Hepatocyte (in vitro differentiated cells): ENCODE measurements around the gene MRGPRX1. TPM values are rescaled to one million over a fixed set of nuclear protein-coding genes. Genes with fewer than 3 reads are reported as not detected.

Source experiments
- DNase-seq: peaks from one replicate; pipeline ENCODE4 v3.0.0-alpha.2; 2016; ENCODE audit warnings: low spot score
- H2AFZ ChIP-seq: fragments of 200-600 bp; sonication (generic); 2 replicates; pipeline ENCODE4 v1.6.0; 2016; ENCODE audit warnings: antibody characterized with exemption, mild to moderate bottlenecking
- H3K27ac ChIP-seq: fragments of 200-600 bp; sonication (generic); 2 replicates; pipeline ENCODE4 v1.5.1; 2016; ENCODE audit warnings: mild to moderate bottlenecking
- H3K27me3 ChIP-seq: fragments of 200-600 bp; sonication (generic); 2 replicates; pipeline ENCODE4 v1.6.1; 2016
- H3K36me3 ChIP-seq: fragments of 200-600 bp; sonication (generic); replicated peaks from 2 replicates; pipeline ENCODE4 v1.5.1; 2016; ENCODE audit warnings: low read depth; ENCODE audit not compliant: insufficient read depth
- H3K4me1 ChIP-seq: fragments of 200-600 bp; sonication (generic); 2 replicates; pipeline ENCODE4 v1.5.1; 2016; ENCODE audit warnings: mild to moderate bottlenecking, moderate library complexity; ENCODE audit not compliant: insufficient read depth
- H3K4me2 ChIP-seq: fragments of 200-600 bp; sonication (generic); 2 replicates; pipeline ENCODE4 v1.6.0; 2016
- H3K4me3 ChIP-seq: fragments of 200-600 bp; sonication (generic); 2 replicates; pipeline ENCODE4 v1.5.1; 2016; ENCODE audit warnings: mild to moderate bottlenecking
- H3K79me2 ChIP-seq: fragments of 200-600 bp; sonication (generic); 2 replicates; pipeline ENCODE4 v1.6.0; 2017; ENCODE audit warnings: mild to moderate bottlenecking
- H3K9me2 ChIP-seq: fragments of 200-600 bp; sonication (generic); replicated peaks from 2 replicates; pipeline ENCODE4 v1.6.0; 2017; ENCODE audit warnings: mild to moderate bottlenecking; ENCODE audit not compliant: insufficient read depth
- H3K9me3 ChIP-seq: fragments of 200-600 bp; sonication (generic); 2 replicates; pipeline ENCODE4 v1.5.1; 2016; ENCODE audit warnings: low read depth, mild to moderate bottlenecking
- H4K20me1 ChIP-seq: fragments of 200-600 bp; sonication (generic); 2 replicates; pipeline ENCODE4 v1.6.0; 2016; ENCODE audit warnings: mild to moderate bottlenecking; ENCODE audit not compliant: insufficient read depth, poor library complexity, severe bottlenecking
- EZH2 ChIP-seq: fragments of 200-600 bp; sonication (generic); IDR thresholded peaks from 2 replicates; pipeline ENCODE4 v1.6.1; 2016; ENCODE audit warnings: antibody characterized with exemption, mild to moderate bottlenecking, borderline replicate concordance
- EZH2phosphoT487 ChIP-seq: fragments of 200-600 bp; sonication (generic); IDR thresholded peaks from one replicate; pipeline ENCODE4 v1.6.1; 2018; ENCODE audit warnings: antibody characterized with exemption, mild to moderate bottlenecking, low read depth, moderate library complexity; ENCODE audit not compliant: unreplicated experiment, severe bottlenecking
- WGBS: methylation state at CpG from one replicate; pipeline ENCODE4 v1.1.6; 2016; ENCODE audit warnings: low lambda C conversion rate; ENCODE audit errors: missing lambda C conversion rate; 5-methylcytosine and 5-hydroxymethylcytosine counted together
- polyA plus RNA-seq: library from polyadenylated mRNA; unstranded; fragments of >200 nt; fragmentation: Nextera tagmentation; extraction: Ambion mirVana; gene quantifications from 2 replicates; pipeline ENCODE4 v1.2.1, GENCODE V29; 2016
- total RNA-seq: library from RNA; depleted of rRNA; stranded (reverse); fragments of >200 nt; gene quantifications from 2 replicates; pipeline ENCODE4 v1.2.3, GENCODE V29; 2014
- TF ChIP-seq, protein P1 (sequence below): fragments of 200-600 bp; sonication (generic); IDR thresholded peaks from 2 replicates; pipeline ENCODE4 v1.5.1; 2016; ENCODE audit warnings: antibody characterized with exemption, mild to moderate bottlenecking; ENCODE audit not compliant: poor library complexity

The MRGPRX1 gene
- total and polyA plus RNA-seq, 2 experiments from 2014 or later, result not detected

DNA sequence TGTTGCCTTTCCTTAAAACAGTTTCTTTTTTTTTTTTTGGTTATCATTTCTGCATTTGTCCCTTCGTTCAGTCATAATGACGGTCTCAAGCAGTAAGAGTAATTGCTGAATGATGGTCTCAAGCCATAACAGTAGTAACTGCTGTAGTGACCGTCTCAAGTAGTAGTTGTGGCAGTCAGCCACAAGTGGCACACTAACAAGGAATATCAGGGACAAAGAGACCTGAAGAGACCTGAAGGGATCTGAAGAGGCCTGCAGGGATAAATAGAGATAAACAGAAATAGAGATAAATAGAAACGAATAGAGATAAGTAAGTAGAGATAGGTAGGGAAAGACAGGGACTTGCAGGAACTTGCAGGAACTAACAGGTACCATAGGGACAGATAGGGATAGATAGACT, 42.7 kb upstream of the MRGPRX1 start:
- H3K27me3 ChIP-seq, result no peaks in the 10 kb centered on the region
- TF ChIP-seq EZH2phosphoT487 (no peak), EZH2 (no peak)
- TF ChIP-seq, protein P1, sequence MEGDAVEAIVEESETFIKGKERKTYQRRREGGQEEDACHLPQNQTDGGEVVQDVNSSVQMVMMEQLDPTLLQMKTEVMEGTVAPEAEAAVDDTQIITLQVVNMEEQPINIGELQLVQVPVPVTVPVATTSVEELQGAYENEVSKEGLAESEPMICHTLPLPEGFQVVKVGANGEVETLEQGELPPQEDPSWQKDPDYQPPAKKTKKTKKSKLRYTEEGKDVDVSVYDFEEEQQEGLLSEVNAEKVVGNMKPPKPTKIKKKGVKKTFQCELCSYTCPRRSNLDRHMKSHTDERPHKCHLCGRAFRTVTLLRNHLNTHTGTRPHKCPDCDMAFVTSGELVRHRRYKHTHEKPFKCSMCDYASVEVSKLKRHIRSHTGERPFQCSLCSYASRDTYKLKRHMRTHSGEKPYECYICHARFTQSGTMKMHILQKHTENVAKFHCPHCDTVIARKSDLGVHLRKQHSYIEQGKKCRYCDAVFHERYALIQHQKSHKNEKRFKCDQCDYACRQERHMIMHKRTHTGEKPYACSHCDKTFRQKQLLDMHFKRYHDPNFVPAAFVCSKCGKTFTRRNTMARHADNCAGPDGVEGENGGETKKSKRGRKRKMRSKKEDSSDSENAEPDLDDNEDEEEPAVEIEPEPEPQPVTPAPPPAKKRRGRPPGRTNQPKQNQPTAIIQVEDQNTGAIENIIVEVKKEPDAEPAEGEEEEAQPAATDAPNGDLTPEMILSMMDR, result no peak

DNA sequence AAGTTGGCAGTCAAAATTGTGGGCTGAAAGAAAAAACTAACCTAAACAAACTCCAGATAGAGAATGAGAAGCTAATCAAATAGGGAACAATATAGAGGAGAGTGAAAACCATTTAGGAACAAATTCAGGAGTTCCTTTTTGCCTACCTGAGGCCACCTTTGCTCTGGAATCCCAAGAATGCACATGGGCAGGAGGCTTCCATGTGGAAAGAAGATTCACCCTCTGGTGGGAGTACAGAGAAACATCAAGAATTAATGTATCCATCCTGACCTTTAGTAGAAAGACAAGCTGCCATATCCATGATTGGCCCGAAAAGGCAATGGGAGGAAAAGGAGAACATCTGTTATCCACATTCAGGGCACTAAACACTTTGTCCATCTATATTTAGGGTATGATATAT, 35.0 kb upstream of the MRGPRX1 start:
- no peaks in the 10 kb centered on the region for H3K79me2 ChIP-seq
- no peaks in the 10 kb centered on the region for H3K4me1 ChIP-seq
- TF ChIP-seq EZH2, result no peak
- TF ChIP-seq, protein P1, result no peak
- TF ChIP-seq EZH2phosphoT487, result no peak
- H3K9me2 ChIP-seq, result no peaks in the 10 kb centered on the region
- H4K20me1 ChIP-seq, result no peaks in the 10 kb centered on the region
- H3K27me3 ChIP-seq, result no peaks in the 10 kb centered on the region
- no peaks in the 10 kb centered on the region for H3K9me3 ChIP-seq
- 96% methylated on average over 1 of the region's 1 CpG for WGBS
- no peak for DNase-seq
- H2AFZ ChIP-seq, result no peak overlapping the region
- no peaks in the 10 kb centered on the region for H3K36me3 ChIP-seq
- no peak overlapping the region for H3K4me2 ChIP-seq
- no peak overlapping the region for H3K27ac ChIP-seq
- no peak overlapping the region for H3K4me3 ChIP-seq

More for the DNA sequence above, 42.7 kb upstream of the MRGPRX1 start:
- Histone ChIP-seq H3K9me2 (no peaks in the 10 kb centered on the region), H4K20me1 (no peaks in the 10 kb centered on the region), H3K36me3 (no peaks in the 10 kb centered on the region), H3K4me2 (no peak overlapping the region), H3K4me3 (no peak overlapping the region), H3K79me2 (no peaks in the 10 kb centered on the region), H3K9me3 (no peaks in the 10 kb centered on the region), H2AFZ (no peak overlapping the region), H3K4me1 (no peaks in the 10 kb centered on the region), H3K27ac (no peak overlapping the region)
- 75% methylated on average over 4 of the region's 4 CpGs for WGBS
- no peak for DNase-seq

DNA sequence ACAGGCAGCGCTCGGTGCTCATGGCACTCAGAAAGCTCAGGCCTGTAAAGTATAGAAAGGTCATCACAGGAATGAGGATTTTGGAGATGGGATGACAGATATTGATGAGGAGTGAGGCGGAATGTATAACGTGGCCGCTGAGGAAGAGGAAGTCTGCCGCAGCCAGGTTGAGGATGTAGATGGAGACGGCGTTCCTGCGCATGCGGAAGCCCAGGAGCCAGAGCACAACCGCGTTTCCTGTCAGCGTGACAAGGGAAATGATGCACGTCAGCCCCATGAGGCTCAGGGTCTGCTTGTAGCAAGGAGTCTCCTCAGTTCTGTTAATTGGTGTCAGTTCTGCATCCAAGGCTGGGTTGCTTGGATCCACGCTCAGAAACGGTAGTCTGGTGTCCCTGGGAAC, 33.1 kb upstream of the MRGPRX1 start:
- Histone ChIP-seq H3K9me2 (no peaks in the 10 kb centered on the region), H3K36me3 (no peaks in the 10 kb centered on the region), H3K4me1 (no peaks in the 10 kb centered on the region), H3K79me2 (no peaks in the 10 kb centered on the region), H3K27ac (no peak overlapping the region), H2AFZ (no peak overlapping the region), H3K4me2 (no peak overlapping the region), H3K4me3 (no peak overlapping the region), H3K9me3 (no peaks in the 10 kb centered on the region), H4K20me1 (no peaks in the 10 kb centered on the region), H3K27me3 (no peaks in the 10 kb centered on the region)
- 85% methylated on average over 16 of the region's 16 CpGs for WGBS
- no peak for TF ChIP-seq EZH2
- TF ChIP-seq, protein P1, result no peak
- TF ChIP-seq EZH2phosphoT487, result no peak
- no peak for DNase-seq

DNA sequence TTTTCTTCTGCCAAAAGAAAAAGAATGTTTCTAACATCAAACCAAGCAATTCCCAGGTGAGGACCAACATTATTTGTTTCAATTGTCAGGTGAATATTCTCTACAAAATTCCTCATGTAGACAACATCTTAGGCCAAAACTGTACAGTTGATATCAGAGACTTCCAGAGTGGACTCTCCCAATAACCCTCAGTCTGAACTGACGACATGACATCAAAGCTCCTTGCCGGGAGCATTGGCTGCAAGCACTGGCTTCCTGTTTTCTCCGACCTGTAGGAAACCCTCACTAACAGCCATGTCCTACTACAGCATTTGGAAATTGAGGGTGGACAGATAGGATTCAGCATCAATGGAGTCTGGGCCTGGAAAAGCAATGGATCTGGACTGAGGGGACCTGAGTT, 30.5 kb upstream of the MRGPRX1 start:
- Histone ChIP-seq H3K36me3 (no peaks in the 10 kb centered on the region), H3K27ac (no peak overlapping the region), H3K79me2 (no peaks in the 10 kb centered on the region), H3K4me3 (no peak overlapping the region), H3K4me1 (no peaks in the 10 kb centered on the region), H3K9me2 (no peaks in the 10 kb centered on the region), H3K9me3 (no peaks in the 10 kb centered on the region), H3K4me2 (no peak overlapping the region), H3K27me3 (peaks cover 2% of the 10 kb centered on the region), H2AFZ (no peak overlapping the region), H4K20me1 (no peaks in the 10 kb centered on the region)
- 82% methylated on average over 3 of the region's 3 CpGs for WGBS
- no peak for TF ChIP-seq EZH2phosphoT487
- TF ChIP-seq, protein P1, result no peak
- TF ChIP-seq EZH2, result no peak
- no peak for DNase-seq
